Heart left ventricle (tissue), 16 donors: ENCODE data around the gene DDX51. TPM values are rescaled to one million over a fixed set of nuclear protein-coding genes. Genes with fewer than 3 reads are reported as not detected.
A peak's percentile ranks its signal among the peaks of the same experiment; 100 is the strongest.

ENCODE experiments used
- ATAC-seq, 4 donors: fragments of 200-7000 bp; cut with Tn5 transposase; one replicate each; pipeline ENCODE4 v1.9.1; 2020 to 2022; ENCODE audit warnings: moderate library complexity in 4 of 4, mild to moderate bottlenecking in 3 of 4, moderate number of reproducible peaks in 1 of 4
- DNase-seq, 5 donors: peaks; one replicate each; pipeline ENCODE4 v3.0.0-alpha.2; 2020
- H3K27ac ChIP-seq, 12 donors: fragments of 200-600 bp; sonication (generic) in 4 of 12; one replicate each; pipeline versions ENCODE4 v1.5.0 to v1.8.0; 2016 to 2022; ENCODE audit warnings: mild to moderate bottlenecking in 2 of 12
- H3K27me3 ChIP-seq, 9 donors: fragments of 200-600 bp; sonication (generic) in 2 of 9; one replicate each; pipeline versions ENCODE4 v1.5.1 to v1.8.0; 2016 to 2022; ENCODE audit warnings: mild to moderate bottlenecking in 3 of 9
- H3K36me3 ChIP-seq, 9 donors: fragments of 200-600 bp; sonication (generic) in 2 of 9; one replicate each; pipeline versions ENCODE4 v1.5.0 to v1.8.0; 2018 to 2022; ENCODE audit warnings: mild to moderate bottlenecking in 2 of 9
- H3K4me1 ChIP-seq, 12 donors: fragments of 200-600 bp; sonication (generic) in 4 of 12; one replicate each; pipeline versions ENCODE4 v1.5.0 to v1.8.0; 2016 to 2022; ENCODE audit warnings: mild to moderate bottlenecking in 3 of 12
- H3K4me3 ChIP-seq, 12 donors: fragments of 200-600 bp; sonication (generic) in 4 of 12; one replicate each; pipeline versions ENCODE4 v1.5.0 to v1.8.0; 2017 to 2022; ENCODE audit warnings: mild to moderate bottlenecking in 9 of 12, moderate library complexity in 4 of 12
- H3K9me3 ChIP-seq, 12 donors: fragments of 200-600 bp; sonication (generic) in 4 of 12; one replicate each; pipeline versions ENCODE4 v1.5.0 to v1.8.0; 2016 to 2022; ENCODE audit warnings: mild to moderate bottlenecking in 1 of 12
- POLR2A ChIP-seq, 2 donors: fragments of 450-650 bp; IDR thresholded peaks; one replicate each; pipeline ENCODE4 v1.6.1; 2017; ENCODE audit warnings: antibody characterized with exemption in 2 of 2, mild to moderate bottlenecking in 2 of 2, moderate library complexity in 2 of 2
- WGBS, 4 donors: extraction: QIAGEN DNeasy Blood & Tissue Kit in 2 of 4; methylation state at CpG; one replicate each; pipeline versions ENCODE4 v1.1.5 to v1.1.7; 2013 to 2018; 5-methylcytosine and 5-hydroxymethylcytosine counted together
- intact Hi-C, 10 donors: fragments of 100-400 bp; cut with DNase I; formaldehyde crosslinking; loops; one replicate each; pipeline versions ENCODE4 v1.11.1 to v1.14.2; 2022
- polyA plus RNA-seq, 2 donors: library from polyadenylated mRNA; stranded (reverse); fragments of 200-250 nt; gene quantifications; one replicate each; pipeline ENCODE4 v1.2.3, GENCODE V29; 2013
- total RNA-seq, 9 donors: library from RNA; depleted of rRNA in 2 of 9; stranded (reverse); fragments of >200 nt in 2 of 9; fragmentation: NEBNext Ultra II Directional in 3 of 9; extraction: Animal tissue kit (Norgen Biotek cat#: 25700) in 3 of 9; gene quantifications; one replicate each; pipeline versions ENCODE4 v1.1.0 to v1.2.4, GENCODE V29; 2016 to 2023
- TF ChIP-seq, protein P1 (sequence below), 12 donors: fragments of 200-600 bp; sonication (generic) in 4 of 12; IDR thresholded peaks; one replicate each; pipeline versions ENCODE4 v1.5.0 to v1.8.0; 2018 to 2022; ENCODE audit warnings: antibody characterized with exemption in 12 of 12, mild to moderate bottlenecking in 5 of 12
- donor health status: ischemic (EF 13 %, LVEDD 7.1; RV severe dilation, severe dysfunction).
- donor health status: healthy with polysubstance abuse.
- donor health status: DM: no; HTN: yes; CAD: no.
- donor health status: DM: no; HTN: no; CAD: no.
- donor health status: ischemic (EF 25% LVEDD 6.9; RV normal size, moderate dysfunction).
- donor health status: ischemic (EF 25% LVEDD 5.7; RV mildly dilated, moderate dysfunction).
- donor health status: healthy.
- donor health status: DM: yes; HTN: yes; CAD: no.
- donor health status: ischemic (EF 35%, LVEDD 5.7; RV mildly dilated, moderate dysfunction).
- donor health status: nonischemic (EF 11% LVEDD 7.7; RV severe dilation, severe dysfunction).
- donor health status: DM: yes; HTN: yes; CAD: no.
- donor health status: PGD.
- donor health status: ischemic (EF 29% LVEDD 5.4; RV normal size, mild dysfunction).
- donor health status: nonischemic (EF 23%, LVEDD 6.1; RV moderate dilation, normal function).

The DDX51 gene
- total and polyA plus RNA-seq, 11 donors, result 4.1 to 14.7 (median 8.6) TPM

GRCh38 chr12:132130690-132131089 lies 13.4 kb downstream of the DDX51 start:
- Histone ChIP-seq H3K4me3 (no peak overlapping the region), H3K4me1 (no peaks in the 10 kb centered on the region), H3K9me3 (peaks cover 0 to 18% (median 4%) of the 10 kb centered on the region in 12 donors), H3K36me3 (peaks cover 2 to 41% (median 24%) of the 10 kb centered on the region in 9 donors), H3K27me3 (no peaks in the 10 kb centered on the region), H3K27ac (no peak overlapping the region)
- intact Hi-C loops, result no loop called here
- WGBS, 4 donors, result 92 to 96% (median 94%) methylated on average over 11 to 14 of the region's 14 CpGs
- DNase-seq, result peak in 1 of 5 donors; percentile 52
- TF ChIP-seq, protein P1, sequence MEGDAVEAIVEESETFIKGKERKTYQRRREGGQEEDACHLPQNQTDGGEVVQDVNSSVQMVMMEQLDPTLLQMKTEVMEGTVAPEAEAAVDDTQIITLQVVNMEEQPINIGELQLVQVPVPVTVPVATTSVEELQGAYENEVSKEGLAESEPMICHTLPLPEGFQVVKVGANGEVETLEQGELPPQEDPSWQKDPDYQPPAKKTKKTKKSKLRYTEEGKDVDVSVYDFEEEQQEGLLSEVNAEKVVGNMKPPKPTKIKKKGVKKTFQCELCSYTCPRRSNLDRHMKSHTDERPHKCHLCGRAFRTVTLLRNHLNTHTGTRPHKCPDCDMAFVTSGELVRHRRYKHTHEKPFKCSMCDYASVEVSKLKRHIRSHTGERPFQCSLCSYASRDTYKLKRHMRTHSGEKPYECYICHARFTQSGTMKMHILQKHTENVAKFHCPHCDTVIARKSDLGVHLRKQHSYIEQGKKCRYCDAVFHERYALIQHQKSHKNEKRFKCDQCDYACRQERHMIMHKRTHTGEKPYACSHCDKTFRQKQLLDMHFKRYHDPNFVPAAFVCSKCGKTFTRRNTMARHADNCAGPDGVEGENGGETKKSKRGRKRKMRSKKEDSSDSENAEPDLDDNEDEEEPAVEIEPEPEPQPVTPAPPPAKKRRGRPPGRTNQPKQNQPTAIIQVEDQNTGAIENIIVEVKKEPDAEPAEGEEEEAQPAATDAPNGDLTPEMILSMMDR (IDR thresholded peaks at IDR 0.05), result no peak
- no peak for TF ChIP-seq POLR2A (IDR thresholded peaks at IDR 0.05)
- ATAC-seq, result no peak

GRCh38 chr12:132129007-132129406 lies 15.1 kb downstream of the DDX51 start:
- Histone ChIP-seq H3K4me3 (no peak overlapping the region), H3K9me3 (peaks cover 0 to 18% (median 4%) of the 10 kb centered on the region in 12 donors), H3K4me1 (no peaks in the 10 kb centered on the region), H3K36me3 (peaks cover 2 to 57% (median 34%) of the 10 kb centered on the region in 9 donors), H3K27me3 (no peaks in the 10 kb centered on the region), H3K27ac (no peak overlapping the region)
- ATAC-seq (no peak), DNase-seq (no peak)
- TF ChIP-seq POLR2A (IDR thresholded peaks at IDR 0.05), result no peak
- TF ChIP-seq, protein P1 (IDR thresholded peaks at IDR 0.05), result no peak
- intact Hi-C loops, result no loop called here
- 96 to 99% (median 97%) methylated on average over 3 of the region's 3 CpGs for WGBS, 4 donors

DNA sequence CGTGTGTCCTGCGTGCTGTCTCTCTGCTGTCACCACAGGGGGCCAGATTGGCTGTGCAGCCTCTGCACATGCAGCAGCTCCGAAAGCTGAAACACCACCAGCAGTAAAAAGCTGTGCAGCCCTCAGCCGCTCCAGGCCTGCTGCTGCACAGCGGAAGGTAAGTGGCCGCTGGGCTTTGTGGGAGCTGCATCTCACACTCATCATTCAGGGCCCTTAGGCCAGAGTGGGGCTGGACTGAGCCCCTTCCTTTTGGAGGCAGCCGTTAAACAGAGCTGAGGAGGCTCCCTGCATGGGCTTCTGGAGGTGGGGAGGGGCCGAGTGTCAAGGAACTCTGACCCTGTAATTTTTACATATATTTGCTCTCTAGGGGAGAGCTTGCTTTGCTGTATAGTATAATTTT lies 17.1 kb downstream of the DDX51 start:
- no peak for DNase-seq
- Histone ChIP-seq H3K4me3 (no peak overlapping the region), H3K27ac (no peak overlapping the region), H3K36me3 (peaks cover 2 to 76% (median 51%) of the 10 kb centered on the region in 9 donors), H3K4me1 (no peaks in the 10 kb centered on the region), H3K9me3 (peaks cover 0 to 18% (median 4%) of the 10 kb centered on the region in 12 donors), H3K27me3 (no peaks in the 10 kb centered on the region)
- intact Hi-C loops, result no loop called here
- TF ChIP-seq POLR2A (IDR thresholded peaks at IDR 0.05), result no peak
- TF ChIP-seq, protein P1 (IDR thresholded peaks at IDR 0.05), result no peak
- no peak for ATAC-seq
- WGBS, 4 donors, result 97 to 99% (median 99%) methylated on average over 7 to 8 of the region's 8 CpGs

DNA sequence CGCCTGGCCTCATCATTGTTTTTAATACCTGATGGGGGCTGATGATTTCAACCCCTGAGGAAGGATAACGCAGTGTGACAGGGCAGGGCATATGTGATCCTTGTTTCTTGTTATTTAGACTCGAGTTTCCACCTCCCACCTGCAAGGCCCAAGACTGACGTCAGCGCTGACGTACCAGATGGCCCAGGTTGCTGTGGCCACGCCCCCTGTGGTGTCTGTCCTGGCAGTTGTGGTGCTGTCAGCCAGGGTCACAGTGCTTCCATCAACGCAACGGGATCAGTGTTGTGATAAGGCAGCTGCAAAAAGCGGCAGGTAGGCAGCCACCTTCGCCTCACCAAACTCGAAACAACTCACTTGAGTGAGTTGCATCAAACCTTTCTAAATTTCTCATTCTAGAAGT lies 18.4 kb downstream of the DDX51 start:
- DNase-seq (no peak), ATAC-seq (no peak)
- Histone ChIP-seq H3K9me3 (peaks cover 0 to 18% (median 4%) of the 10 kb centered on the region in 12 donors), H3K27me3 (no peaks in the 10 kb centered on the region), H3K4me3 (no peak overlapping the region), H3K27ac (no peak overlapping the region), H3K36me3 (peaks cover 2 to 89% (median 64%) of the 10 kb centered on the region in 9 donors), H3K4me1 (no peaks in the 10 kb centered on the region)
- TF ChIP-seq POLR2A (IDR thresholded peaks at IDR 0.05), result no peak
- TF ChIP-seq, protein P1 (IDR thresholded peaks at IDR 0.05), result no peak
- intact Hi-C loops, result no loop called here
- 95 to 98% (median 97%) methylated on average over 12 of the region's 12 CpGs for WGBS, 4 donors
